Fibroblast of mammary gland (primary cell): ENCODE data around the gene AOPEP.

Source experiments
- DNase-seq: peaks from one replicate; pipeline ENCODE4 v3.0.0-alpha.2; 2010; ENCODE audit warnings: low read depth
- H3K4me3 ChIP-seq: 2 replicates; pipeline ENCODE4 v1.5.1; 2011; ENCODE audit warnings: low read depth, mild to moderate bottlenecking, low read length, moderate library complexity; ENCODE audit not compliant: control insufficient read depth
- CTCF ChIP-seq: conservative IDR thresholded peaks from 2 replicates; pipeline ENCODE4 v1.5.1; 2011; ENCODE audit warnings: low read depth, low read length, inconsistent platforms; ENCODE audit not compliant: control insufficient read depth, insufficient read depth

Gene AOPEP

GRCh38 chr9:94869415-94869843 is 142.9 kb downstream of the AOPEP start:
- no peak for DNase-seq

GRCh38 chr9:94870465-94870792 is 143.9 kb downstream of the AOPEP start:
- DNase-seq = no peak
- TF ChIP-seq CTCF = no peak
- no peak overlapping the region for H3K4me3 ChIP-seq

More at GRCh38 chr9:94869415-94869843, 142.9 kb downstream of the AOPEP start:
- no peak overlapping the region for H3K4me3 ChIP-seq
- no peak for TF ChIP-seq CTCF

GRCh38 chr9:94870793-94871558 is 144.5 kb downstream of the AOPEP start:
- no peak for TF ChIP-seq CTCF
- H3K4me3 ChIP-seq = no peak overlapping the region
- DNase-seq = no peak

- H3K4me3 ChIP-seq = no peak overlapping the region
- no peak for DNase-seq
- no peak for TF ChIP-seq CTCF
Observed at GRCh38 chr9:94872083-94872833, 145.8 kb downstream of the AOPEP start.

GRCh38 chr9:94872891-94873511 is 146.5 kb downstream of the AOPEP start:
- peak; percentile 54 for DNase-seq
- no peak overlapping the region for H3K4me3 ChIP-seq
- no peak for TF ChIP-seq CTCF

GRCh38 chr9:94874316-94874715 is 147.8 kb downstream of the AOPEP start:
- H3K4me3 ChIP-seq = no peak overlapping the region
- TF ChIP-seq CTCF = no peak
- peak; percentile 87 for DNase-seq
